Suprapubic skin (tissue), 4 donors: ENCODE data around the gene IL1R1.

Source experiments
- CTCF ChIP-seq, 2 donors: fragments of 200-600 bp in 1 of 2; fragments of 450-650 bp in 1 of 2; sonication (generic) in 1 of 2; IDR thresholded peaks; one replicate each; pipeline ENCODE4 v1.5.1; 2016 to 2019; ENCODE audit warnings: antibody characterized with exemption in 2 of 2, mild to moderate bottlenecking in 1 of 2, moderate library complexity in 1 of 2
- EP300 ChIP-seq: sonication (generic); formaldehyde crosslinking; IDR thresholded peaks from one replicate; pipeline ENCODE4 v1.6.1; 2017; ENCODE audit warnings: antibody characterized with exemption
- POLR2A ChIP-seq, 2 donors: fragments of 450-650 bp; IDR thresholded peaks; one replicate each; pipeline ENCODE4 v1.6.1; 2017; ENCODE audit warnings: antibody characterized with exemption in 2 of 2, mild to moderate bottlenecking in 2 of 2, moderate library complexity in 2 of 2
- POLR2AphosphoS5 ChIP-seq, 3 donors: sonication (generic); formaldehyde crosslinking; IDR thresholded peaks; one replicate each; pipeline ENCODE4 v1.6.1; 2017; ENCODE audit warnings: antibody characterized with exemption in 3 of 3

- TF ChIP-seq POLR2AphosphoS5 (IDR thresholded peaks at IDR 0.05) (no peak), CTCF (IDR thresholded peaks at IDR 0.05) (no peak), POLR2A (IDR thresholded peaks at IDR 0.05) (no peak), EP300 (no peak)
Measured at GRCh38 chr2:102171946-102172345, 29.4 kb downstream of the IL1R1 start.
